ENCODE results near the gene ADAMTS9.

The ADAMTS9 gene

GRCh38 chr3:64638511-64638910 is 49.3 kb downstream of the ADAMTS9 start:
- no peak for DNase-seq (ENCODE audit: low read depth in 1 of 2, low spot score in 1 of 2)
- Histone ChIP-seq H3K4me3 (replicated peaks; ENCODE audit: insufficient read depth, low read length) (no peak overlapping the region), H3K27ac (replicated peaks) (no peak overlapping the region), H3K27me3 (ENCODE audit: insufficient read depth, poor library complexity, severe bottlenecking) (no peaks in the 10 kb centered on the region)
- no peak for TF ChIP-seq GABPA (IDR thresholded peaks at IDR 0.05; ENCODE audit: low read depth)
- no peak for TF ChIP-seq CTCF (IDR thresholded peaks at IDR 0.05; ENCODE audit: insufficient read depth, low read length)
- no peak for TF ChIP-seq SPI1 (IDR thresholded peaks at IDR 0.05; ENCODE audit: borderline replicate concordance, low read depth)
- no peak for TF ChIP-seq REST (IDR thresholded peaks at IDR 0.05; ENCODE audit: insufficient replicate concordance, low read depth)
- no peak for TF ChIP-seq POLR2AphosphoS5 (IDR thresholded peaks at IDR 0.05; ENCODE audit: low read depth)

- no peak for TF ChIP-seq POLR2AphosphoS5 (IDR thresholded peaks at IDR 0.05; ENCODE audit: low read depth)
- TF ChIP-seq SPI1 (IDR thresholded peaks at IDR 0.05; ENCODE audit: borderline replicate concordance, low read depth), result no peak
- no peak for TF ChIP-seq REST (IDR thresholded peaks at IDR 0.05; ENCODE audit: insufficient replicate concordance, low read depth)
- no peak for TF ChIP-seq GABPA (IDR thresholded peaks at IDR 0.05; ENCODE audit: low read depth)
- TF ChIP-seq CTCF (IDR thresholded peaks at IDR 0.05; ENCODE audit: insufficient read depth, low read length), result no peak
- Histone ChIP-seq H3K4me3 (replicated peaks; ENCODE audit: insufficient read depth, low read length) (no peak overlapping the region), H3K27me3 (ENCODE audit: insufficient read depth, poor library complexity, severe bottlenecking) (no peaks in the 10 kb centered on the region), H3K27ac (replicated peaks) (no peak overlapping the region)
- no peak for DNase-seq (ENCODE audit: low read depth in 1 of 2, low spot score in 1 of 2)
These were observed 53.4 kb downstream of the ADAMTS9 start for GRCh38 chr3:64634417-64634816.

GRCh38 chr3:64631951-64632350 is 55.8 kb downstream of the ADAMTS9 start:
- no peaks in the 10 kb centered on the region for H3K27me3 ChIP-seq (ENCODE audit: insufficient read depth, poor library complexity, severe bottlenecking)
- no peak overlapping the region for H3K4me3 ChIP-seq (replicated peaks; ENCODE audit: insufficient read depth, low read length)
- TF ChIP-seq REST (IDR thresholded peaks at IDR 0.05; ENCODE audit: insufficient replicate concordance, low read depth), result no peak
- no peak for TF ChIP-seq CTCF (IDR thresholded peaks at IDR 0.05; ENCODE audit: insufficient read depth, low read length)
- no peak for TF ChIP-seq GABPA (IDR thresholded peaks at IDR 0.05; ENCODE audit: low read depth)
- TF ChIP-seq POLR2AphosphoS5 (IDR thresholded peaks at IDR 0.05; ENCODE audit: low read depth), result no peak
- TF ChIP-seq SPI1 (IDR thresholded peaks at IDR 0.05; ENCODE audit: borderline replicate concordance, low read depth), result no peak
- no peak overlapping the region for H3K27ac ChIP-seq (replicated peaks)
- no peak for DNase-seq (ENCODE audit: low read depth in 1 of 2, low spot score in 1 of 2)
